ENCODE measurements around the gene KHDC4.

DNA sequence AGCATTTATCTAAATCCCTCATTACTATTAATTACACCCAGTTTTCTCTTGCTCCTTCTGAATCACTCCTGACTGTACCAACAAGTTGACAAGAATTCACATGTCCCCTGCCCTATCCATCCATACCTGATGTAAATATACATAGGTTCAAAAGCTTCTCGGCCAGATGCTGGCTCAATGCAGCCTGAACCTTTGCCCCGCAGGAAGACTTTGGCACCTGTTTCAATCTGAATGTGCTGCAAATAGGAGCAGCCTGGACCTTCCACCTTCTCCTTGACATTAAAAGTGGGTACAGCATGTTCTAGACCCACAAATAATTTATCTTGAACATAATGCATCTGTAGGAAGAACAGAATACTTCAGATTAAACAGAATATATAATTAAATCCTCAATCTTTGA, 8.7 kb downstream of the KHDC4 start:
- TF ChIP-seq, protein P1, sequence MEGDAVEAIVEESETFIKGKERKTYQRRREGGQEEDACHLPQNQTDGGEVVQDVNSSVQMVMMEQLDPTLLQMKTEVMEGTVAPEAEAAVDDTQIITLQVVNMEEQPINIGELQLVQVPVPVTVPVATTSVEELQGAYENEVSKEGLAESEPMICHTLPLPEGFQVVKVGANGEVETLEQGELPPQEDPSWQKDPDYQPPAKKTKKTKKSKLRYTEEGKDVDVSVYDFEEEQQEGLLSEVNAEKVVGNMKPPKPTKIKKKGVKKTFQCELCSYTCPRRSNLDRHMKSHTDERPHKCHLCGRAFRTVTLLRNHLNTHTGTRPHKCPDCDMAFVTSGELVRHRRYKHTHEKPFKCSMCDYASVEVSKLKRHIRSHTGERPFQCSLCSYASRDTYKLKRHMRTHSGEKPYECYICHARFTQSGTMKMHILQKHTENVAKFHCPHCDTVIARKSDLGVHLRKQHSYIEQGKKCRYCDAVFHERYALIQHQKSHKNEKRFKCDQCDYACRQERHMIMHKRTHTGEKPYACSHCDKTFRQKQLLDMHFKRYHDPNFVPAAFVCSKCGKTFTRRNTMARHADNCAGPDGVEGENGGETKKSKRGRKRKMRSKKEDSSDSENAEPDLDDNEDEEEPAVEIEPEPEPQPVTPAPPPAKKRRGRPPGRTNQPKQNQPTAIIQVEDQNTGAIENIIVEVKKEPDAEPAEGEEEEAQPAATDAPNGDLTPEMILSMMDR (IDR thresholded peaks at IDR 0.05; ENCODE audit: poor library complexity, severe bottlenecking) = no peak
- no peak for TF ChIP-seq POLR2AphosphoS5 (IDR thresholded peaks at IDR 0.05)

Measured in neural cell (in vitro differentiated cells).